ENCODE results near the gene RBM33.
"Not testable (repeated sequence)": the region's sequence is repeated elsewhere in the genome, so short reads cannot be mapped to it uniquely, and the experiment has no call there.

The RBM33 gene

DNA sequence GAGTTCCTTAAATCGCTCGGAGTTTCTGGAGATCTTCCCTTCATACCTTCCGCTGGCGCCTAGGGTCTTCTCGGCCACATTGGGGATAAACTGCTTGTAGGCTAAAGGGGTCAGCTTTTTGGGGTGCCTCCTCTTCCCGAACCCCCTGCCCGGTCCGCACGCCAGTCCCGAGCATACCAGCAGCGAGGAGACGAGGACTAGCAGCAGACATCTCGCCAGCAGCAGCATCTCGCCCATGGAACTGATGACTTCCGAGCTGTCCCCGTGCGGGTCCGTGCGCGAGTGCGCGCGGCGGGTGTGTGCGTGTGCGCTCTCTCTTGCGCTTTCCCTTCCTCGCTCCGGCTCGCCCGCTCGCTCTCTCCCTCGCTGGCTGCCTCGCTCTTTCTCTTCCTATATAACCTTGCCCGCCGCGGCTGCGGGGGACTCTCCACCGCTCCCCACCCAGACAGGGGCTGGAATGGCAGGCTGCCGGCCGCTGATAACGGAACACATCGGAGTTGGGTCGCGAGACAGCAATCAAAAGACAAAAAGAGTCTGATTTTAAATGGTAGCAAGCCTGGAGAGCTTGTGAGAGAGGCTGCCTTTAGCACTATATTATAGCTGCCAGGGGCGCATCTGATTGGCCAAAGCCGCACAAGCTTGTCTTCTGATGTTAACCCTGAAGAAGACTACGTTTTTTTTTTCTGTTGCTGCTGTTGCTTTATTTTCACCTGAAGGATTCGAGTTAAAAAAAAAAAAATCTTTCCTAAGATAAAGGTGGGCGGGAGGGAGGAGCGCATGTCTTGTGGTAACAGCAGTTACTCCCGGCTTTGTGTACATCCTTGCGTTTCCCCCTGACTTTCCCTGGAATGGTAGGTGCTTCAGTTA lies 167.7 kb downstream of the RBM33 start, which contains the start of gene SHH:
Gene SHH, minus strand, starts transcription at position 569 of the 867 bp plus-strand sequence. Its CDS starts 341 bp downstream, at position 228.
- no peak for FAIRE-seq

DNA sequence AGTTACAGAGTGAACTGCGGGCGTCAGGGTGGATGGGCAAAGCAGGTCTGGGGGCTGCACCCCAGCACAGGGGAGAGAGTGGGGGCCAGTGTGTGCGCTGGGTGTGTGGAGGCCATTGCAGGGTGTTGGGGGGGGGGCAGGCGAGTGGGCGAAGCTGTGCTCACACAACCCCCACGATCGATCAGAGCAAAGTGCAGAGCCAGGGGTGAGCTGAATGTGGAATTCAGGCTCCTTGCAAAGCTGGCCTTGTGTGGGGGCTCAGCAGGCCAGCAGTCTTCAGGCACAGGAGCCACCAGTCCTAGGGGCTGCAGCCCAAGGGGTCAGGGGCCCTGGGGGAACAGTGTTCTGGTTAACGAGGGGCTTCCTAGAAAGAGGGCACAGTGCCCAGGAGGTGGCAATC lies 168.7 kb downstream of the RBM33 start:
- FAIRE-seq, result no peak

DNA sequence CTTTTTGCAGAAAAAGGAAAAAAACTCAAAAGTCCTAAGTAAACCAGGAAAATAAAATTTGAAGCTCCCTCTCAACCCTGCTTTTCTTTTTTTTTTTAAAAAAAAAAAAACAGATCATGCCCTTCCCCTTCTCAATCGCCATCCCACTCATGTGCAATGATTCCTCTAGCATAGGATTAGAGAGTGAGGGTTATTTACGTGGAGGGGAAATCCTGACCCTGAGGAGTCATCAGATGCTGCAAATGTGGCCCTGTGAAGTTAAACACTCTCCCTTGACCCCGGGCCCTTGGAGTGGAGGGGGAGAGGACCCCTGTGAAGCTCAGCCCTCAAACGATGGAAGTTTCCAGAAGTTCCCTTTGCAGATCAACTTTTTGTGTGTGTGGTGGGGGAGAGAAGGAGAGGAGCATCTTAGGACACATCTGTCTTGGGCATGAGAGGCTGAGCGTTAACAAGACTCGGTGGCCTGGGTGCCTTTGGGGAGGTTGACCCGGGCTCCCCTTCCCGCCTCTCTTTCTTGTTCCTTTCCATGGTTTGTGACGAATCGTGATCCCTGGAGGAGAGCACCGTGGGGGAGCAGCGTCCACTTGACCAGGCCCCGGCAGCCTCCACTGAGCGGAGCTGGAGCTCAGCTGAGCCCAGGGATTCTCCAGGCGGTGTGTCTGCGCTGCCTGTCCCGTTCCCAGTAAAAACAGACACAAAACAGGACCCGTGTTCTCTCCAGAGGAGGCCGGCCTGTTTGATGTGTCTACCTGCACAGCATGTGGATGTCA lies 169.3 kb downstream of the RBM33 start:
- no peak for FAIRE-seq

DNA sequence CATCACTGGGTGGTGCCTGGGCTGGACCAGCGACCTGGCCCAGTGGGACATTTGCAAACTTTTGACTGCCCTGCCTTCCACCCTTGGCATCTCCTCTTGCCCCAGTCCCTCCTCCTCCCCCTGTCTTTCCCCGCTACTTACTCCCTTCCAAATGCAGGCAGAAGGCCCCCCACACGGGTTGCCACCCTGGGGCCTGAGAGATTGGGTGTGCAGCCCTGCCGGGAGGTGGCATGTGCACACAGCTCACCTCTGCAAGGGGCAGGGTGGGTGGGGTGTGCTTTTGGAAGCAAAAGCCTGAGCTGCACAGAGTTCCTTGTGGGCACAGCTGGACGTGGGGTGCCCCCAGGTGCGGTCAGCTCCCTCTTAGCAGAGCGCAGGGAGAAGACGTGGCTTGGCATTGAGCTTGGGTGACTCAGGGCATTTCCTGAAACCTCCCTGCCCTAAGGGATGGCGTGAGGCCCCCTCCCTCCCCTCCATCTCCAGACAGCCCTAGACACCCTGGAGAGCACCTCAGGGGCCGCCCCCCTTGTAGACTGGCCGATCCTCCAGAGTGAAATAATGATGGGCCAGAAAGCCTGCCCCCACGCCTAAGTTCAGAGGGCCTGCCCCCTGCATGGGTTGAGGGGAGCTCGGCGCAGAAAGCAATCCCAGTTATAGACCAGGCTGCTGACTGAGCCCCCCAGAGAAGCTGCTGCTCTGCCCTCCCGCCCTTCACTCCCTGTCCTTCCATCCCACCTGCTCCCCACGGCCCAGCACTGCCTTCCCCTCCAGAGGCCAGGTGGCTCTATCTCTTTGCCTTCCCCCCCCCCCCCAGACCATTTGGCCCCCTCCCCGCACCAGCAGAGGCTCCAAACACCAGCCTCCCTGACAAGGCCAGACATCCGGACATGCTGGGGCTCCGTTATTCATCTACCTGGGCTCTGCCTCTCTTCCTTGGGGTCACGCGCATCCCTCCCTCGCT lies 170.1 kb downstream of the RBM33 start:
- FAIRE-seq, result no peak

DNA sequence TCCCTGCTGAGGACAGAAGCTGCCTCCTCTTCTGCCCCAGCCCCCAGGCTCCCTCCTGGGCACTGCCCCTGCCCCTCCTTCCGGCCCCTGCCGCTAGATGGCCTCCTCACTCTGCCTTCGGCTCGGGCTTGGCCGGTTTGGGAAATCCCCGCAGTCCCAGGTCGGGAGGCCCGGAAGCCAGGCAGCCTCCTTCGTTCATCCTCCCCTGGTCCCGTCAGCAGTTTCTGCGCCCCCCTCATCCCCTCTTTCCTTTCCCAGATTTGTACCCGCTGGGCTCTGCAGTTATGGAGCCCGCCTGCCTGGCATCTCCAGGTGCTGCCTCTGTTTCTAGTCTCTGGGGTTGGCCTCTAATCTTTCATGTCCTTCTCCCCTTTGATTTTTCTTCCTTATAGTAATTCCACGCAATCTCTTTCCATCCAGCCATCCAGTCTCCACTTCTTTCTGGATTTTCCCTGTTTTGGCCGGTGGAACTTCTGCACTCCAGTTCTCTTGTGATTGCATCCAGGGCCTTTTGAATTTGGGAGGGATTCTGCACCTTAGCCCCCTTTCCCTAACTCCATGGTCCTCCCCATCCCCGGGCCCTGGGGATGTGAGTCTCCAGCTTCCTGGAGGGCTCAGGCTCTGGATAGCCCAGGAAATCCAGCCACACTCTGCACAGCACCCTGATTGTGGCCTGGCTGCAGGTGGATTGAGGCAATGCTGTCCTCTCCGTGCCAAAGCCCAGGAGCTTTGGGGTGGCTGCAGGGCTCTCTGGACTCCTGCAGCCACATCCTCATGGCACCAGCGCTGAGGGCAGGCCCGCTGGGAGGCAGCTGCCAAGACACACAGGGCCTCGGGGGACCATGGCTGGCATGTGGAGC lies 171.1 kb downstream of the RBM33 start:
- no peak for FAIRE-seq

DNA sequence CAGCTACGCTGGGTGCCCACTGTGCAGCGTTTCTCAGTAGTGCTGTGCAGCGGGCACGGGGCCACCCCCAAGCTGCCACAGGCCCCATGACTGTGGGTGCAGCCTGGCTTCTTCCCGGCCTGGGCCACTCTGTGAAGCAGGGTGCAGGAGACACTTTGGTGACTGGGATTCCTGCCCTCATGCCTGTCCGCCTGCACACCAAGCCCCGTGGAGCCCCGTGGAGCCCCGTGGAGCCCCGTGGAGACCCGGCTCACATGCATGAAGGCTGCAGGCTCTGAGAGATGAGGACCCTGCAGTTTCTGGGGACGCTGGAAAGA lies 171.7 kb downstream of the RBM33 start:
- no peak for FAIRE-seq

DNA sequence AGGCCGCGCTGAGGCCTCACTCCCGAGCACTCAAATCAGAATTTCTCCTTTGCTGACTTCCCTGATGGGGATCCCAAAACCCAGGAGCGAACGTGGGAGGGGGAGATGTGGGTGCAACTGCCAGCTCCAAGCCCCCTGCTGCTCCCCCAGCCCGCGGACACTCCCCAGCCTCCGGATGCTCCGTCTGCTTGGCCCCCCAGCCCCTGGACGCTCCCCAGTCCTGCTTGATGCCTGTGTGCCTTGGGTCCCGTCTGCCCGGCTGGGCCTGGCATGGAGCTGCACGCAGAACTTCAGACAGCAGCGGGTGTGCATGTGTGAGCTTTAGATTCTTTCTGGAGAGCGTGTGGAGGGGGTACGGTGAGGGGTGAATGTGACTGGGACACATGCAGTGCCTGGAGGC lies 172.5 kb downstream of the RBM33 start:
- FAIRE-seq, result no peak

DNA sequence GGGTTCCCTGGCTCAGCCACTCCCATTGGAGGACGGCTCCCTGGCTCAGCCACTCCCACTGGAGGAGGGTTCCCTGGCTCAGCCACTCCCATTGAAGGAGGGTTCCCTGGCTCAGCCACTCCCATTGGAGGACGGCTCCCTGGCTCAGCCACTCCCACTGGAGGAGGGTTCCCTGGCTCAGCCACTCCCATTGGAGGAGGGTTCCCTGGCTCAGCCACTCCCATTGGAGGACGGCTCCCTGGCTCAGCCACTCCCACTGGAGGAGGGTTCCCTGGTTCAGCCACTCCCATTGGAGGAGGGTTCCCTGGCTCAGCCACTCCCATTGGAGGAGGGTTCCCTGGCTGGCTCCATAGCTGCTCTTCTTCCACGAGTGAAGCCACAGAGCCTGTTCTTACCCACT lies 173.1 kb downstream of the RBM33 start:
- not testable (repeated sequence) for FAIRE-seq

DNA sequence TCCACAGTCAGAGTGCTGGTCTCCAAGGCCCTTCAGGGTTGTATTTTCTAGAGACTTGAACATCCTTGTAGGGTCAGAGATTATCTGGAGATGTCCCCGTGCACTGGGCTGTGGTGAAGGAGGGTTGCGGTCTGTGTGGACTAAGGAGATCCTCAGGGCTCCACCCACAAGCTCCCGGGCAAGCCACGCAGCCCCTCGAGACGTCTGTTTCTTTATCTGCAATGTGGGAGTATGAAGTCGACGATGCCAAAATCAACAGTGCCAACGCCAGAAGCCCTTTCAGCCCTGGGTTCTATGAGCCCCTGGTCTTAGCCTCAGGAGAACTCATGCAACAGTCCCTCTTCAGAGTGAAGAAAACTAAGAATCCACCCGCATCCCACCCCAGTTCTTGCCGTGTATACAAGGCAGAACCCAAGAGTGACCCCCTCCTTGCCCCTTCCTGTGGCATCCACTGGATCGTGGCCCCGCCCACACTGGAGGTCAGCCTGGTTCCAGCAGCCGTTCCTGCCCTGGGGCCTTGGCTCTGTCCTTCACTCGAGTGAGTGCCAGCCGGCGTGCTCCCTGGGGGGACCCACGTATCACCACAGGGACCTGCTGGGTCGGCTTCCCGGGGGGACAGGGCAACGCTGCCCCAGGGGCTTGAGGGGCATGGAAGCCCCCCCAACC lies 173.8 kb downstream of the RBM33 start:
- FAIRE-seq, result no peak

DNA sequence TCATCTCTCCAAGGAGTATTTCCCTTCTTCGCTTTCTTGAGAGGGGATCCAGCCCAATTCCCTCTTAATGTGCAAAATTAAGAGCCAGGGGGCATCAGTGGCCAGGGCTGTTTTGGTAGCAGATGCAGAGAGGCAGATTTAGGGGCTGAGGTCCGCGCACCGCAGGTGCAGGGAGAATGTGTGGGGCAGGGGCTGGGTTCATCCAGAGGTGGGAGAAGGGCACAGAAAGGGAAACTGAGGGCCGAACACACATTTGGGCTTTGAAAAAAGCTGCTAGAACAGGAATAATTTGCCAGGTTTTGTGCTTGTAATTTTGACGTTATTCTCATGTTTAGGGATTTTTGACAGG lies 174.3 kb downstream of the RBM33 start:
- FAIRE-seq, result no peak

DNA sequence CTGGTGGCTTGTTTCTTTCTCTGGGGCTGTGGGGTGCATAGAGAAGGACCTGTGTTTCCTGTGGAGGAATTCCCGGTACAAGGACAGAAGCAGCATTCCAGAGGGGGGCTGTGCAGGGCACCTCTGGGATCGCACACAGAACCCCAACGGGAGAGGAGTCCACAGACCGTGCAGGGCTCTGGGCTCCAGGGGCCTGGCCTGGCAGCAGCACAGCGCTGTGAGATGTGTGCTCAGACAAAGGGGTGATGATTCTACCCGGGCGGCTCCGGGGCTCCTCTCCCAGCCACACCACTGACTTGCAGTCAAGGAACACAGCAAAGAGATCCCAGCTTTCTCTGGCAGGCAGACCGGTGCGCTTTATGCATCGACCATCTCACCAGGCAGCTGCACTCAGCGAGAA lies 174.7 kb downstream of the RBM33 start:
- FAIRE-seq, result no peak

DNA sequence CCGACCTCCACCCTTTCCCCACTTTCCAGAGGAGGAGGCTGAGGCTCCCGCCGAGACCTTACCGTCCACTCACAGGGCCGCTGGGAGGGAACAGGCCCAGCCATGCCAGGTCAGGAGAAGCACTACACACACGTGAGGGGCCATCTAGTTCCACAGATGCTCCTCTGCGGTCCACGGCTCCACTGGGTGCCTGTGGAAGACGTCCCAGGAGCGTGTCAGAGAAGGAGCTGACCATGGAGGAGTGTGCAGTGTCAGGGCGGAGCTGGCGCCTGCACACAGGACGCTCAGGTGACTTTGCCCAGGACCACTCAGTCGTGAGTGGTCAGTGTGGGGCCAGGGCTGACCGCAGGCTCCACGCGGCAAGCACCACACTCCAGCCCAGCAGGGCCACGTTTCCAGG lies 175.8 kb downstream of the RBM33 start:
- FAIRE-seq, result no peak

DNA sequence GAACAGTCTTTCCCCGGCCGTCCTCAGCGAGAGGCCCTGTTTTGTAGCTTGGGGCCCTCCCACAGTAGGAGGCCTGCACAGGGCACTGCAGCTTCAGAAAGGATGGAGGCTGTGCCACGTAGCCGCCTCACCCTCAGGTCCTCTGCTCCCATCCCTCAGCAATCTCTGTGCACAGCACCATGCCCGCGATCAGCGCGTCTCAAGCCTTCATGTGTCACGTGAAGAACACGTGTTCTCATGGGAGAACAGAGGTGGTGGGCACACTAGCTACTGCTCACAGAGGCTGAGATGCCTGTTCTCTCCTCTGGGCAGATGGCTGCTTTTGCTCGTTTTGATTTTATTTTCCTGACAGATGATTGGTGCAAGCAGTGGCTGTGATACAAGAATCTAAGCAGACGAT lies 176.3 kb downstream of the RBM33 start:
- no peak for FAIRE-seq

DNA sequence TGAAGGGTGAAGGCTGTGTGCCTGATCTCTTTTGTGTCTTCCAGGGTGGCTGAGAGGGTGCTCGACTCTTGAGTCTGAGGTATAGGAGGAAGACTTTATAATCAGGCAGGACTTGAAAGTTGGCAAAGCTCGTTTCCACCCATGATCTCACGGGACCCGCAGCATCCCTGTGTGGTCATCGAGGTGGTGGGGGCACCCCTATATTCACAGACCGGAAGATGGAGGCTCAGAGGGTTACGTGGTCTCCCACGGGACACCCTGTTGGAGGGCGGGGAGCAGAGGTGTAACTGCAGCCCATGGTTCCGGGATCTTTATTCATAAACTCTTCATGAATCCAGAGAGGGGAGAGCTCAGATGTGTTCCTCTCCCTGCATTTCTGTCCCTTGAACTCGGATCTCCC lies 177.4 kb downstream of the RBM33 start:
- no peak for FAIRE-seq

DNA sequence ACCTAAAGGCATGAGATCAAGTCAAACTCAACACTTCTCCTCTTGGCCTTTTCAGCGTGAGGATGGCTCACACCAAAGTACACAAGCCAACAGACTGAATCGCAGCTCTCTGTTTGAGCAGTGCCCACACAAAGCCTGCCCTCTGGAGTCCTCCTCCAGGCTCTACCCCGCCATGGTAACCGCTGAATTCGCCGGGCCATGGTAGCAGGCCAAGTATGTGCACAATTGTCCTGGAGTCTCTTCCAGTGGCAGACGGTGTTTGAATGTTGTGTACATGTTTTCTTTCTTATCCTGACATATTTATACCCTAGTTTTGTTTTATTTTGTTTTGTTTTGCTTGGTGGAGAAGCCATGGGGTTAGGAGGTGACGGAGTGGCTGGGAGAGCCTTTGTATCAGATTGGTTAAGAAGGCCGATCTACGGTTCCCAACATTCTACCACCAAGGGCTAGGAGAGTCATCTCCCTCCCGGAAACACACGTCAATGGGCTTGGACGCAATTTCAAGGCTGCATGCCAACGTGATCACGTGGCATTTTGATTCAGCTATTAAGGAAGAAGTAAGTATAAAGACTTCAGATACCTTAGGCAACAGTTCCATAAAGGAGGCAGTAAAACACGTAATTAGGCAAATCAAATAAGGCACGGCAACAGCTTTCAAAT lies 179.9 kb downstream of the RBM33 start:
- FAIRE-seq, result peak; percentile 62

DNA sequence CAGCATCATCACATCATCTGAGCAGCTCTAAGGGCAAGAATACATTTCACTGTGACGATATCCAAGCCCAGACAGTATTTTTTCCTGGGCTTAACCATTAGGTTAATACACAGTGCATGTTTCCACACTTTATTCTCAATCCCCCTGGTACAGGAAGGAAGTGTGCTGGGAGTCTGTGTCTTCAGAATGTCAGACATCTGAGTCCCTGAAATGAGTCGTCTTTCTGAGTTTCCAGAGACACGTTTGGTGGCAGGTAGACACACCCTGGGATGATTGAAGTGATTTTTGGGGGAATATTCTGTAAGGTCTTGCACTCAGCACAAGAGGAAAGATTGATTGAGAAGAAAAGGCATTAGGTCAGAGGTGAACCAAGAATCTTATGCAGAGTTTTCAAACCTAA lies 180.9 kb downstream of the RBM33 start:
- FAIRE-seq, result no peak

DNA sequence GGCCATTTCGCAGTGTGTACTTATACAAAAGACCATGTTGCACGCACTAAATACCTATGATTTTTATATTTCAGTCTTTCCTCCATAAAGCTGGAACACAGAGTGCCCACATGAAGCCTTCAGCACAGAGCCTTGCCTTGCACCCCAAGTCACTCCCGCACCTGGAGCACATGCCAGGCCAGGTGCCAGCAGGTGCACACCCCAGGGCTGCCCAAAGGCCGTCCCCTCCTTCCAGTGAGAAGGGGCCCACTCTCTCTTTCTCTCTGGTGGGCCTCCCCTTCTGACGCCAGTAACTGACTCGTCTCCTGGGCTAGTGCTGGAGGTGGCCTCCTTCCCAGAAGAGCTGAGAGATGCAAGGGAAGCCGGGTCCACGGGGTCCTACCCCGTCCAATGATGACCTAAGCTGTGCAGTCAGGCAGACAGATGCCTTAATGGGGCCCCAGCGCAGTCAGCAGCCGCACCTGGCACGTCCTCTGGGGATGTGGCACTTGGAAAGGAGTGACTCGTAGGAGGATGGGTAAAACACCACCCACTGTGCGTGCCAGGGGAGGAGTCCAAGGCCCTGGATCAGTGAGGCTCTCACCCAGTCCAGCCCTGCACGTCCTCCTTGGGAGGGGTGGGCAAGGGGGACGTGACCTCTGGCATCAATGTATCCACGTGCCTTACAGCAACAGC lies 185.5 kb downstream of the RBM33 start:
- no peak for FAIRE-seq

Data from colon (tissue), 2 donors.